Head of caudate nucleus (tissue), 42 donors: ENCODE data around the gene NUP210L.
"Not testable (repeated sequence)": the region's sequence is repeated elsewhere in the genome, so short reads cannot be mapped to it uniquely, and the experiment has no call there.

Experiments
- DNase-seq, 42 donors: peaks; one replicate each; pipeline versions ENCODE4 v3.0.0 to v3.0.0-alpha.2; 2020 to 2021; ENCODE audit warnings: mixed read lengths in 7 of 42
- intact Hi-C: fragments of 100-400 bp; cut with DNase I; formaldehyde crosslinking; loops from one replicate; pipeline ENCODE4 v1.15.0; 2022

The NUP210L gene

DNA sequence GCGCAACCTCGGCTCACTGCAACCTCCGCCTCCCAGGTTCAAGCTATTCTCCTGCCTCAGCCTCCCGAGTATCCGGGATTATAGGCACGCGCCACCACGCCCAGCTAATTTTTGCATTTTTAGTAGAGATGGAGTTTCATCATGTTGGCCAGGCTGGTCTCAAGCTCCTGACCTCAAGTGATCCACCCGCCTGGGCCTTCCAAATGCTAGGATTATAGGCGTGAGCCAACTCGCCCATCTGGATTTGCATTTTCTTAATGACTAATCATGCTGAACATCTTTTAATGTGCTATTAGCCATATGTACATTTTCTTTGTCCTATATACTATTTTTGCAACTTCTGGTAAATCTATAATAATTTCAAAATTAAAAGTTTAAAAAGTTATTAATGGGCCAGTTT lies 31.7 kb downstream of the NUP210L start:
- intact Hi-C loops, DNase-seq: not testable (repeated sequence)

DNA sequence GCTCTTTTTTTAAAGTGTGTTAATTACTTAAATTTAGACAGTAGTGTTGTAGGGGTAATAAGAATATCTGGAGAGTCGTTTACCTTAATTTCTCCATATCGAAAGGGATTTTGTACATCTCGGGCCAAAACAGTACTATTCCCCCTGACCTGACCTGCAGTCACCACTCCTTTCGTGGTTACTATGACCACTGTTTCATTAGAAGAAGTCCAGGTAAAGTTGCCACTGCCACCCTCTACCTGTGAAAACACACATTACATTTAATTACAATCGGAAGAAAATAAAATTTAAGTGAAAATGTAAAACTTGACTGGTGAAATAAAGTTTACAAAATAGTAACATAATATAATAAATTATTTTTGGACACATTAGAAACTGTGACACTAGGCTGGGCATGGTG lies 37.2 kb downstream of the NUP210L start:
- intact Hi-C loops, result no loop called here
- no peak for DNase-seq

DNA sequence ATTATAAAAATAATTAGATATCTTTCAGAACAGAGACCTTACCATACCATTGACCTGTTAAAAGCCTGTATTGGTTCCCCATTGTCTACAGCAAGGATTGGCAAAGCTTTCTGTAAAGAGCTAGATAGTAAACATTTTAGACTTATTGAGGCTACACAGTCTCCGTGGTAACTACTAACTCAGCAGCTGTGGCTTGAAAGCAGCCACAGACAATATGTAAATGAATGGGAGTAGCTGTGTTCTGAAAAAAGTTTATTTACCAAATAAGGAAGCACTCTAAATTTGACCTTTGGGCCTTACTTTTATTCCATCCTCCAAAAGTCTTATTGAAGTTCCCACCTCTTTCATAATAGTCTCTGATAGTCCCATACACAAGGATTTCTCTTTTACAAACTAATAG lies 39.7 kb downstream of the NUP210L start:
- intact Hi-C loops, result no loop called here
- DNase-seq, result no peak

DNA sequence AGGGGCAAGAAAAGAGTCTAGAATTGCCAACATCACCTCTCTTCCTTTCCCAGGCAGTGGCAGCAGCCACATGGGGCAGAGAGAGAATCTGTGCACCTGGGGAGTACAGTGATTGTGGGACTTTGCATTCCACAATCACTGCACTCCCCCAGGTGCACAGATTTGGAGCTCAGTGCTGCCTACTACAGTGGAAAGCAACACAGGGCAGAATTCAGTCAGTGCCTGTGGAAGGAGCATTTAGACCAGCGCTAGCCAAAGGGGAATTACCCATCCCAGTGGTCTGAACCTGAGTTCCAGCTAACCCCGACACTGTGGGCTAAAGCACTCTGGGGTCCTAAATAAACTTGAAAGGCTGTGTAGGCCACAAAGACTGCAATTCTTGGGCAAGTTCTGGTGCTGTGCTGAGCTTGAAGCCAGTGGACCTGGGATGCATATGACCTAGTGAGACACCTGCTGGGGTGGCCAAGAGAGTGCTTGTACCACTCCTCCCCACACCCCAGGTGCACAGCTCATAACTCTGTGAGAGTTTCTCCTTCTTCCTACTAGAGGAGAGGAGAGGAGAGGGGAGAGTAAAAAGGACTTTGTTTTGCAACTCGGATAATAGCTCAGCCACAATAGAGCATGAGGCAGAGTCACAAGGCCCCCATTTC lies 50.3 kb downstream of the NUP210L start:
- DNase-seq, result peak in 1 of 42 donors; percentile 4
- intact Hi-C loops, result no loop called here

DNA sequence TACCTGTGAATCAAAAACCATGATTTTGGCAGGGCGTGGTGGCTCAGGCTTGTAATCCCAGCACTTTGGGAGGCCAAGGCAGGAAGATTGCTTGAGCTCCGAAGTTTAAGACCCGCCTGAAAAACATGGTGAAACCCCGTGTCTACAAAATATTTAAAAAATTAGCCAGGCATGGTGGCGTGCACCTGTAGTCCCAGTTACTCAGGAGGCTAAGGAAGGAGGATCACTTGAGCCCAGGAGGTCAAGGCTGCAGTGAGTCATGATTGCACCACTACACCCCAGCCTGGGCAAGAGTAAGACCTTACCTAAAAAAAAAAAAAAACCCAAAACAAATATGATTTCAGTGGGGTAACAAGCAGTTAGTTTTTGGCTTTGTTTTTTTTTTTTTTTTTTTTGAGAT lies 54.7 kb downstream of the NUP210L start:
- DNase-seq, intact Hi-C loops: not testable (repeated sequence)

DNA sequence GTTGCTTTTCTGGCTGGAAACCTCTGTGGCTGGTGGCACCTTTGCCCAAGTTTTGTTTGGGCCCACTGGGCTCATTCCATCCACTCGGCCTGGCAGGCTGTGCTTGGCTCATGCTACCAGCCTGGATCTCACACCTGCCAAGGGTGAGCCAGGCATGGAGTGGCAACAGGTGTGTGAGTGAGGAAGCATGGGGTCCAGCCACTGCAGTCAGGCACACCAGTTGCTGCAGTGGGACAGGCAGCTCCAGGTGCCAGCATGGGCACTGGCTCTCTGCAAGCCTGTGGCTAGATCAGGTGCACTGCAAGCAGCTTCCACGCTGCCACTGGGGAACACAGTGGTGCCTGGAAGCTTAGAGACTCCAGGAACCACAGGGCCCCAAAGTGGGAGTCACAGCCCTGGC lies 57.0 kb downstream of the NUP210L start:
- no peak for DNase-seq
- intact Hi-C loops, result no loop called here

DNA sequence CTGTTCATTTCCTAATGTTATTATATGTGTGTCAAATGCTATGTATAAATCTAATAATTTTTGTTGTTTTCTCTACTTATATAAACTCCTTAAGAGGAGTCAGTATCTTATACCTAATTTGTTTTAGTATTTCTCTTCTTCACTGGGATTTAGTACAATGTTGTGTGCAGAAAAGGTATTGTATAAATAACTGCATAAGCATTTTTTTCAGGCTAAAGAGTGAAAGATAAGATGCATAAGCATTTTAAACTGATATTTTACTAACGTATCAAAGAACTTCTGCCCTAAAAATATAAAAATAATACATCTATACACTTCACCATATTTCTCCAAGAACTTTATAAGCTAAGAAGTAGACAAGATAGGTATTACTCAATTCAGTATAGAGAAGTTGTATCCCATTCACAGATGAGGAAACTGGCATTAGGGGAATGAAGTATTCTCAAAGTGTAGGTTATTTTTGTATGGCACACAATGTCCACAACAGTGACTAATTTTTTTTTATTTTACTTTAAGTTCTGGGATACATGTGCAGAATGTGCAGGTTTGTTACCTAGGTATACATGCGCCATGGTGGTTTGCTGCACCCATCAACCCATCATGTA lies 59.3 kb downstream of the NUP210L start:
- no peak for DNase-seq
- intact Hi-C loops, result no loop called here

DNA sequence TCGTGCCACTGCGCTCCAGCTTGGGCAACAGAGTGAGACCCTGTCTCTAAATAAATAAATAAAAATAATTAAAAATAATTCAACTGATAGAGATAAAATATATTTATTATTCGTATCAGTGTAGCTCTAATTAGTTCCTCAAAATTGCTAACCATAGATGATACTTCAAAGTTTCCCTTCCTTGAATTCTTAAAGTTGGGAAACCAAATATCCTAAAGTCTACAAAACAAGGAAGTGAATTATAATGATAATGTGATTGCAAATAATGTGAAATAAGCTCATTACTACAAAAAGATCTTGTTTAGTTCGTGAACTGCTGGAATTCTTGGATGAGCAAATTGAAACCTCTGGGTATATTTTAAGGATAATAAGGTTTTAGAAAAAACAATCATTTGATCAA lies 60.5 kb downstream of the NUP210L start:
- DNase-seq, result no peak
- intact Hi-C loops, result no loop called here

DNA sequence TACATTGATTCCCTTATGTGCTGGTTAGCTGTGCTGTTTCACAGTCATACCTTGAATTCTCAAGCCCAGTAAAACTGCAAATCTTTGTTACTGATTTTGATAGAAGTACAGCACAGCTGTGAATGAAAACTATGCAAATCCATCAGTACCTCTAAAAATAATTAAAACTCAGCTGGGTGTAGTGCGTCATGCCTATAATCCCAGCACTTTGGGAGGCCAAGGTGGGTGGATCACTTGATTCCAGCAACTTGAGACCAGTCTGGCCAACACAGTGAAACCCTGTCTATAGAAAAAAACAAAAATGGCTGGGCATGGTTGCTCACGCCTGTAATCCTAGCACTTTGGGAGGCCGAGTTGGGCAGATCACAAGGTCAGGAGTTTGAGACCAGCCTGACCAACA lies 61.2 kb downstream of the NUP210L start:
- DNase-seq, result no peak
- intact Hi-C loops, result no loop called here

DNA sequence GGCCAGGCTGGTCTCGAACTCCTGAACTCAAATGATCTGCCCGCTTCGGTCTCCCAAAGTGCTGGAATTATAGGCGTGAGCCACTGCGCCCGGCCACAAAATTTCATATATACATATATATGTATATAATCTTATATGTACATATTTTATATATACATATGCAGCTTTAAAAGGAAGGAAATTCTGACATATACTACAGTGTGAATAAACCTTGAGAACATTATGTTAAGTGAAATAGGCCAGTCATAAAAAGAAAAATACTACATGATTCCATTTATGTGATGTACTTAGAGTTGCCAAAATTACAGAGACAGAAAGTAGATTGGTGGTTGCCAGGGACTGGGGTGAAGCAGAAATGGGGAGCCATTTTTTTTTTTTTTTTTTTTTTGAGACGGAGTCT lies 63.2 kb downstream of the NUP210L start:
- intact Hi-C loops, result no loop called here

DNA sequence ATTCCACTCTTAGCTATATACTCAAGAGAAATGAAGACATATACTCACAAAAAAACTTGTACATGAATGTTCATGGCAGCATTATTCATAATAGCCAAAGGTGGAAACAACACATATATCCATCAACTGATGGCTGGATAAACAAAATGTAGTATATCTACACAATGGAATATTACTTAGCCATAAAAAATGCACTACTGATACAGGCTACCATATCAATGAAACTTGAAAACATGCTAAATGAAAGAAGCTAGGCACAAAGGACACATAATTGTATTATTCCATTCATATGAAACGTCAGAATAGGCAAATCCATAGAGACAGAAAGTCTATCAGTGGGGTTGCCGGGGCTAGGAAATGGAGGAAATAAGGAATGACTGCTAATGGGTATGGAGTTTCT lies 67.3 kb downstream of the NUP210L start:
- intact Hi-C loops, result no loop called here
- DNase-seq, result no peak

More for the DNA sequence above, 63.2 kb downstream of the NUP210L start:
- DNase-seq, result no peak

DNA sequence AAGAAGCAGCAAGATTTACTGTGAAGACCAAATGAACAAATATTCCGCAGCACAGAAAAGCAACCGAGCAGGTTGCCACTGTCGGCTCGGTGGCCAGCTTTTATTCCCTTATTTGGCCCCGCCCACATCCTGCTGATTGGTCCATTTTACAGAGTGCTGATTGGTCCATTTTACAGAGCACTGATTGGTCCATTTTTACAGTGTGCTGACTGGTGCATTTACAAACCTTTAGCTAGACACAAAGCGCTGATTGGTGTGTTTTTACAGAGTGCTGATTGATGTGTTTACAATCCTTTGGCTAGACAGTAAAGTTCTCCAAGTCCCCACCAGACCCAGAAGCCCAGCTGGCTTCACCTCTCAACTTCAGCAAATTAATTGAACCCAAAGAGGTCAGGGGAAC lies 71.8 kb downstream of the NUP210L start:
- intact Hi-C loops, result not testable (repeated sequence)

DNA sequence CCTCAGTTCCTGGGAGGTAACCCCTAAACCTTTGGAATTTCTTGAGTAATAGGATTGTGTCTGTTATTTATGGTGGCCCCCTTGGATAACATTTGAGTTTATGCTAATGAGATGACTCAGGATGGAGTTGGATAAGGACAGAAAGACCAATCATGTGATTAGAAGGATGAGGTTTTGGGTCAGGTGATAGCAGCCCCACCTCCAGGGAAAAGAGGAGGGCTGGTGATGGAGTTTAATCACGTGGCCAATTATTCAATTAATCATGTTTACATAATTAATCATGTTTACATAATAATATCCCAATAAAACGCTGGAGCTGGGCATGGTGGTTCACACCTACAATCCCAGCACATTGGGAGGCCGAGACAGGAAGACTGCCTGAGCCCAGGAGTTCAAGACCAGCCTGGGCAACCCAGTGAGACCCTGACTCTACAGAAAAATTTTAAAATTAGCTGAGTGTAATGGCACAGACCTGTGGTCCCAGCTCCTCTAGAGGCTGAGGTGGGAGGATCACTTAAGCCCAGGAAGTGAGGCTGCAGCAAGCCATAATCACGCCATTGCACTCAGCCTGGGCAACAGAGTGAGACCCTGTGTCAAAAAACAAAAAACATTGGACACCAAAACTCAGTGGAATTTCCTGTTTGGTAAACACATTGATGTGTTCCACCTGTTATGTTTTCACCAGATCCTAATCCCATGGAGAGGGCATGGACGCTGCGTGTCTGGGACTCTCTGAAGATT lies 73.3 kb downstream of the NUP210L start:
- intact Hi-C loops, result no loop called here
- DNase-seq, result no peak

More for the DNA sequence above, 71.8 kb downstream of the NUP210L start:
- not testable (repeated sequence) for DNase-seq

DNA sequence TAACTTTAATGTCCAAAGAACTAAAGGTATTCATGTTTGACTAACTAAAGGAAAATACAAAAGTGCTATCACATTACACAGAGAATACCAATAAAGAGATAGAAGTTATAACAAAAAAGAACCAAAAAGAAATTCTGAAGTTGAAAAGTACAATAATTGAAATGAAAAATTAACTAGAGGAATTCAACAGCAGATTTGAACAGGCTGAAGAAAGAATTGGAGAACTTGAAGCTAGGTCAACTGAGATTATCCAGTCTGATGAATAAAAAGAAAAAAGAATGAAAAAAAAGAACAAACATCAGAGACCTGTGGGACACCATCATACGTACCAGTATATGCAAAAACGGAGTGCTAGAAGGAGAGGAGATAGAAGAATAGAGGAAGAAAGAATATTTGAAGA lies 78.5 kb downstream of the NUP210L start:
- no peak for DNase-seq
- intact Hi-C loops, result no loop called here

DNA sequence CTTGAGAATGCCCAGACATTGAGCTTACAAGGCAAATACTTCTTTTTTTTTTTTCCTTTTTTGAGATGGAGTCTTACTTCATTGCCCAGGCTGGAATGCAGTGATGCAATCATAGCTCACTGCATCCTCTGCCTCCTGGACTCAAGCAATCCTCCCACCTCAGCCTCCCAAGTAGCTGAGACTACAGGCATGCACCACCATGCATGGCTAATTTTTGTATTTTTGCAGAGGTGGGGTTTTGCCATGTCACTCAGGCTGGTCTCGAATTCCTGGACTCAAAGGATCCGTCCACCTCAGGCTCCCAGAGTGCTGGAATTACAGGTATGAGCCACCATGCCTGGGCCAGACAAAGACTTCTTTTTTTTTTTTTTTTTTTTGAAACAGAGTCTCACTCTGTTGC lies 79.1 kb downstream of the NUP210L start:
- no peak for DNase-seq
- intact Hi-C loops, result no loop called here

DNA sequence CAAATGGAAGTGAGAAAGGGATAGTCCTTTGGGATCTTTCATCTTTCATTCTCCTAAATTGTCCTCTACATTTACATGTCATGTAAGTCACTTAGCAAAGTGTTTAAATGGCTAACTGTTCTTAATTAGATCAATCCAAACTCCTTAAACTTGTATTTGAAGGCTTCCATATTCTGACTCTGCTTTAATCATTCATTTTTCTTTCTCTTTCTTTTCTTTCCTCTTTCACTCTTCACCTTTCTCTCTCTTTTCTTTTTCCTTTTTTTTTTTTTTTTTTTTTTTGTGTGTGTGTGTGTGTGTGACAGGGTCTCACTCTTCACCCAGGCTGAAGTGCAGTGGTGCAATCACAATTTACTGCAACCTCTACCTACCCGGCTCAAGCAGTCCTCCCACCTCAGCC lies 92.6 kb downstream of the NUP210L start:
- no peak for DNase-seq
- intact Hi-C loops, result no loop called here

DNA sequence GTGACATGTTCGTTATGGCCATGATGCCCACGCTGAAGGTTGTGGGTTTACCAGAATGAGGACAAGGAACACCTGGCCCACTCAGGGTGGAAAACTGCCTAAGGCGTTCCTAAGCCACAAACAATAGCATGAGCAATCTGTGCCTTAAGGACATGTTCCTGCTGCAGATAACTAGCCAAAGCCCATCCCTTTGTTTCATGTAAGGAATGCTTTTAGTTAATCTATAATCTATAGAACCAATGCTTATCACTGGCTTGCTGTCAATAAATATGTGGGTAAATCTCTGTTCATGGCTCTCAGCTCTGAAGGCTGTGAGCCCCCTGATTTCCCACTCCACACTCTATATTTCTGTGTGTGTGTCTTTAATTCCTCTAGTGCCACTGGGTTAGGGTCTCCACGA lies 107.4 kb downstream of the NUP210L start:
- DNase-seq, intact Hi-C loops: not testable (repeated sequence)

DNA sequence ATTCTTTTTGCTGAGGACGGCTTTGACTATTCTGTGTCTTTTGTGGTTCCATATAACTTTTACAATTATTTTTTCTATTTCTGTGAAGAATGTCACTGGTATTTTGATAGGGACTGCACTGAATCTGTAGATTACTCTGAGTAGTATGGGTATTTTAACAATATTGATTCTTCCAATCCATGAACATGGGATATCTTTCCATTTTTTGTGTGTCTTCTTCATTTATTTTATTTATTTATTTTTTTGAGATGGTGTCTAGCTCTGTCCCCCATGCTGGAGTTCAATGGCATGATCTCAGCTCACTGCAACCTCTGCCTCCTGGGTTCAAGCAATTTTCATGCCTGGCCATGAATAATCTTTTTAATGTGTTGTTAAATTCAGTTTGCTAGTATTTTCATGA lies 121.2 kb downstream of the NUP210L start:
- intact Hi-C loops, DNase-seq: not testable (repeated sequence)

DNA sequence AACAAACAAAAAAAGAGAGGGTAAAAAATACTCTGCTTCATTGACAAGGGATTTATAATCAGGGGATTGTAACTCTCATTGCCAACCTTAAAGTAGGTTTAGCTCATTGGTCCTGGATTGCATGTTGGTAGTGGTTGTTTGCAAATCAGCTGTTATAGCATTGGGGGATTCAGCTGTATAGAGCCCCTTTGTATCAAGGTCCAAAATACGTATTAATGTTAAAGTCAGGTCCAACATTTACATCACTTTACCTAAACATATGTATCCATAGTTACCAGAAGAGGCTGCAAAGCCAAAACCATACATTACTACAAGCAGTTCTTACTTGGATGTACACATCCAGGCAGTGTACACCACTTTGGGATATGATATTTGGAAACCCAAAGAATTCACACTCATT lies 134.9 kb downstream of the NUP210L start:
- DNase-seq, result no peak
- intact Hi-C loops, result no loop called here

DNA sequence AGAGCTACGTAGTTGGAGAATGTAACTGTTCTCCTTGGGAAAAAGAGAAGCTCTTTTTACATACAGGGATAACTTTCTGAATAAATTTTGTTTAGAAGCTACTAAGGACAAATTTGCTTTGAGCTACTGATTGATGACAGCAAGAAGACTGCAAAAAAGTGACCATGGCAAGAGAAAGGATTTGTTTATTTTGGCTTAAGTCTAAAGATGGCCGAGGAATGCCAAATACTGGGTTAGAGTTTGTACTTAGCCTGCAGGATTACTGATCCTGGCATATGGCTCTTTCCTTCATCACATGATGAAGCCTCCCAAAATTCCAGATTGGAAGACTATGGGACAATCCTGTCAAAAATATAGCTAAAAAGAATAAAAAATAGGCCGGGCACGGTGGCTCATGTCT lies 135.6 kb downstream of the NUP210L start:
- intact Hi-C loops, result no loop called here
- DNase-seq, result no peak
